ENCODE results near the gene AACS.

DNA sequence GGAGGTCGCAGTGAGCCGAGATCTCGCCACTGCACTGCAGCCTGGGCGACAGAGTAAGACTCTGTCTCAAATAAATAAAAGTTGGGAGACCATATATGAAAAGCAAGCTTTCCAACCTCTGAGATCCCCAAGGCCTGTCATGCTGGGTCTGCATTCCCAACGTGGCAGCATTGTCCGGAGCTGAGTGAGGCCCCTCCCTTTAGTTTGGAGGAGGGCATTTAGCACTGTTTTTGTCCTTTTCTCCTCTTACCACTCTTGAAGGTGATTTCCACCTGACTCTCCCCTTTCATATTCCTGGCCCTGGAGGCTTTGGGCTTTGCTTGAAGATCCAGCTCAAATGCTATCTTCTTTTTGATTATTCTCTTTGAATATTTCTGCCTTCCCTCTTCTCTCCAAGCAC lies 3.2 kb downstream of the AACS start:
- TF ChIP-seq, protein P1, sequence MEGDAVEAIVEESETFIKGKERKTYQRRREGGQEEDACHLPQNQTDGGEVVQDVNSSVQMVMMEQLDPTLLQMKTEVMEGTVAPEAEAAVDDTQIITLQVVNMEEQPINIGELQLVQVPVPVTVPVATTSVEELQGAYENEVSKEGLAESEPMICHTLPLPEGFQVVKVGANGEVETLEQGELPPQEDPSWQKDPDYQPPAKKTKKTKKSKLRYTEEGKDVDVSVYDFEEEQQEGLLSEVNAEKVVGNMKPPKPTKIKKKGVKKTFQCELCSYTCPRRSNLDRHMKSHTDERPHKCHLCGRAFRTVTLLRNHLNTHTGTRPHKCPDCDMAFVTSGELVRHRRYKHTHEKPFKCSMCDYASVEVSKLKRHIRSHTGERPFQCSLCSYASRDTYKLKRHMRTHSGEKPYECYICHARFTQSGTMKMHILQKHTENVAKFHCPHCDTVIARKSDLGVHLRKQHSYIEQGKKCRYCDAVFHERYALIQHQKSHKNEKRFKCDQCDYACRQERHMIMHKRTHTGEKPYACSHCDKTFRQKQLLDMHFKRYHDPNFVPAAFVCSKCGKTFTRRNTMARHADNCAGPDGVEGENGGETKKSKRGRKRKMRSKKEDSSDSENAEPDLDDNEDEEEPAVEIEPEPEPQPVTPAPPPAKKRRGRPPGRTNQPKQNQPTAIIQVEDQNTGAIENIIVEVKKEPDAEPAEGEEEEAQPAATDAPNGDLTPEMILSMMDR (IDR thresholded peaks at IDR 0.05), result no peak
- TF ChIP-seq POLR2A (IDR thresholded peaks at IDR 0.05), result no peak

Data from right lobe of liver (tissue), 4 donors.